ENCODE measurements around the gene SPTSSB. TPM values are rescaled to one million over a fixed set of nuclear protein-coding genes. Genes with fewer than 3 reads are reported as not detected.

Gene SPTSSB, protein sequence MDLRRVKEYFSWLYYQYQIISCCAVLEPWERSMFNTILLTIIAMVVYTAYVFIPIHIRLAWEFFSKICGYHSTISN
- not detected in 2 replicates for total RNA-seq
- polyA plus RNA-seq (2012) = not detected

DNA sequence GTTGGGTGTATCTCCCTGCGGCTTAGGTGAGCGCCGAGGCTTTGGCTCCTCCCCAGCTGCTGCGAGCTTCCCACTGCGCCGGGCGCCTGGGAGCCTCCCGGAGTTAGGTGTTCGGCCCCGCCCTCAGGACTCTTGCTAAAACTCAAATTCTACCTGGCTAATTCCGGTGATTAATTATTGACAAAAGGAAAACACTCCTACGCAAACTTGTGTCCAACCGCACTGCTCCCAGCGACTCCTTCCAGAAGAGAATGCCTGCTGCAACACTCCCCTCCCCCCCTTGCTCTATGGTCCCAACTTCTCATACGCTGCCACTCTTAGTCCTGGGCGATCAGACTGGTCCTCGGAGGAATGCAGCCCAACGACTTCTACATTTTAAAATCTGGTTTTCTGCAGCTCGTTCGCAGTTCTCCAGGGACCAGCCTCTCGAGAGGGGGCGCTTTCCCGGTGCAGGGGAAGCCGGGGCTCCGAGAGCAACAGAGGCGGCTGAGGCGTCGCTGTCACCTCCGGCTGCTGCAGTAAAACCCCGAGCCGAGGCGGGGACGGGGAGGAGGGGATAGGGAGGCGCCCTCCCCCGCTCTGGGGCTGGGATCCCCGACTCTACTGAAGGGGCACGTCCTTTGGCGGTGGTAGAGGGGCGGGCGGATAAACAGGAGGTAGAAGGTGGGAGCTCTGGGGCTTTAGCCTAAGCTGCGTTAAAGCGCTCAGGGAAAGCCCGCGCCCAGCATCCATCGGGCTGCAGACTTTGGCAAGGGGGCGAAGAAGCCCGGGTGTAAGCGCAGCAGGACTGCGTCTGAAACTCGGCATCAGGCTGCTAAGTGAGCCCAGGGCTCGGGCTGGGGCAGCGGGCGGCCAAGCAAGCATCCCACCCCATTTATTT, at the start of gene SPTSSB:
TSS of gene SPTSSB (minus strand) at position 77 of the 880 bp plus-strand sequence. CDS start 25,194 bp downstream, outside the sequence.
- DNase-seq (ENCODE audit: low read depth) = peak; percentile 14

DNA sequence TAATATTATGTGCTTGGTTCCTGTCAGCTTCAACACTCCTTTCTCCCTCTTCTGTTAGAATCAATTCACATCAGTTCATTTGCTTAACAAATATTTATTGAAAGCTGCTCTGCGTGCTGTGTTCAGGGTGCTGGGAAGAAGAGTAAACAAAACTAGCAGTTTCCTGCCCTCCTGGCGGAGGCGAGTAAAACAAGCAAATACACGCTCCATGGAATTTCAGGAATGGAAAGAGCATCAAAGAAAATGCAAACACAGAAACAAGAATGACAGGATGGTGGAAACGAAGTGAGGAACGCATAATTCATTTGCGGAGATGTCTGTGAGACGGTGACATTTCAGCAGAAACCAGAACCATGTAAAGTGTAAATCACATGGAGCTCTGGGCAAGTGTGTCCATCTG, 49.4 kb upstream of the SPTSSB start:
- DNase-seq (ENCODE audit: low read depth) = no peak

DNA sequence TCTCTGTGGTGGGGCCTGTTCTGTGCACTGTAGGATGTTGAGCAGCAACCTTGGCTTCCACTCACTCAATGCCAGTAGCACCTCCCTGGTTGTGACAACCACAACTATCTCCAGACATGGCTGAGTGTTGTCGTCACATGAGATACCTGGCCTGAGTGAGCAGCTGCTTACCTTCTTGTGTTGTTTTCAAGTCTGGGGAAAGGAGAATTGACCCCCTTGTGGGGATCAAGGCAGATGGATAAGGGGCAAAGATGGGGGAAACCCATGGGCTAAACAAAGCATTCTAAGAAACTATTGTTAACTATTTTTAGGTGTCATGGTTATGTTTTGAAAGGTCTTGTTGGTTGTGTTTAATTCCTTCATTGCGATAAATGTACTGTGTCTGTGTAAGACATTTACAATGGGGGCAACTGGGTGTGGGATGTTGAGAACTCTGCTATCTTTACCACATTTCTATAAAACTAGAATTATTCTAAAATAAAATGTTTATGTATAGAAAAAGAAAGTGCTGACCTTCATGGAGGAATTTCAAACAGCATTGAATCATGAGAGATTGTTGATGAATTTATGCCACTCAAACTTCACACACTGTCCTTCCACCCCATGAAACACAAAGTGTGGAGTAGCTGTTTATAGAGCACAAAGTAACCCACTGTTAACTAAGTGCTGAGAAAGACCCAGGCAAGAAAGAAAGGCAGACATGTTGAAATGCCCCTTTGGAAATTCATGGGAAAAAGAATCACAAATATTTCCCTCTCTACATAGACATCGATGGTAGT, 48.4 kb upstream of the SPTSSB start:
- DNase-seq (ENCODE audit: low read depth) = no peak

DNA sequence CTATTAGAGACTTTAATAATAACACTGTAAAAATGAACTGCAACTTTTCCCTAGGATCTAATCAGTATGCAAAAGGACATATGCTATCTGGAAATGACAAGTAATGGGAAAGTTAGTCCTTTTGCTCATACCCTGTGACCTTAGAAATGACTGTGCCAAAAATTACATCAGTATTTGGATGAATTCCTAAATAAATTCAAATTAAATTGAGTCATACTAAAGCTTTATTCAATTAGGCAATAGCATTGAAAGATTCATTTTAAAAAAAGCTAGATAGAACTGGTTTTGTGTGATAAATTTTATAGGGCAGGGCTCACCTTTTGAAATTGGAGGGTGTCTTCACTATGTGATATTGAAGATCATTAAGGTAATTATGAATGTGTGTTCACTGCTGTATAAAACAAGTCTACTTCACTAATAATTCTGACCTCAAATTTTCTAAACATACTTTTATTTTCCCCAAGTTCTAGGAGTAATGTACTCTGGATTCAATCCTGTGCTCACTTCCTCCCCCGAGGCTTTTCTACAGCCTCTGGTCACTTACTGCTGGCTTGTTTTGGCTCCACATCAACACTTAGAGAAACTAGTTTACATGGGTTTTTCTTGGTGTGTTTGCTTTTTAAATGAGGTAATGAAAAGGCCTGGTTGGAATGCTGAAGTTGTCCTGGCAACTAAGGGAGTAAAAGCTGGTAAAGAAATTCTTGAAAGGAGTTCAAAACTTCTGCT, 44.4 kb upstream of the SPTSSB start:
- peak; percentile 31 for DNase-seq (ENCODE audit: low read depth)

DNA sequence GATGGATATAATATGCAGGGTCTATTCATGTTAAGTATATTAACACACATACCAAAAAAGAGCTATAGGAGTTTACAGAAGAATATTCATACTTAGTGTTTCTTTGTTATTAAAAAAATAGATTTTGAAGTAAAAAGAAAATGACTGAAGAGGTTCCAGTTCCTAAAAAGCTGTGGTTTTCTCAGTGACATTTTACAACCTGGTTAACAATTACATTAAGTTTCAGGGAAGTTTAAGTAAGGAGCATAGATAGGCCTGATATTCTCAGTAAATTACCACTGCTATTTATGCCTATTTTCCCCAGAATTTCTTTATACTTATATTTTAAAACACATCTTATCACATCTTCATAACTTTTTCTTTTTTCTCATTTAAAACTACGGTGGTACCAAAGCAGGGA, 43.6 kb upstream of the SPTSSB start:
- no peak for DNase-seq (ENCODE audit: low read depth)

DNA sequence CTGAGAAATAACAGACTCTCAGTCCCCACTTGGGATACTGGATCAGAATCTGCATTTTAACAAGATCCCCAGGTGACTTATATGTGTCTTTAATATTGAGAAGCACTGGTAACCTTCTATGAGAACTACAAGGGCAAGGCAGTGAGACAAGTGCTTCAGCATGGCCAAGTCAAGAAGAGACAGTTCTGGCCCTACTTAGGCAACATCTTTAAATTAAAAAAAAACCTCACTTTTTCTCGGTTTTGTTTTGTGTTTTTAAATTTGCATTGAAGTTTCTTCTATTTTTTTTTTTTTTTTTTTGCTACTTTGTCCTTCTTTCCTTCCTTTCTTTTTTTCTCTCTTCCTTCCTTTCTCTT, 42.5 kb upstream of the SPTSSB start:
- DNase-seq (ENCODE audit: low read depth) = no peak

DNA sequence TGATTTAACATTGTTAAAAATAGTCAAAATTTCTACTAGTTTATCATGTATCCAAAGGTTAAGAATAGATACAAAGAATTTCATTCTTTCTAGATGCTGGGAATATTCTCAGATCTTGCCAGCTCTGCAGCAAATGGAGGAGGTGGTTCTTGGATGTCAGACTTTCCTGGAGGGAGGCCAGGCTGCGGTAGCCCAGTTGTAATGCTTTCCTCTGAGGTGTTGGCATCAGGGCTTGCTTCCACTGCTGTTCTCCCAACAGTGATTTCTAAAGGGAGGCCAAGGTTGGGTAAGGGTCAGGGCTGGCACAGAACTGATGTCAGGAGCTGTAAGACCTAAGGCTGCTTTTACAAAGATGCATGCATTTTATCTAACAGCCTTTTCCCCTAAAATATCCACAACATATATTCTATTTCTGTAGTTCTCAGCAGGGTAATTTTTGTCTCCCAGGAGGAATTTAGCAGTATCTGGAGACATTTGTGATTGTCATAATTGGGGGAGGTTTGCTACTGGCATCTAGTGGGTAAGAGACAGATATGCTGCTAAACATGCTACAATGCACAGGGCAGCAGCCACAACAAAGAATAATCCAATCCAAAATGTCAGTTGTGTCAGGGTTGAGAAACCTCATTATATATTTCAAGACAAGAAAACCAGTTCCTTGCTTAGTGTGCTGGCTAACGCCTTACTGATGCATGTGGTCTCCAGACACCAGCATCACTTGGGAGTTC, 42.0 kb upstream of the SPTSSB start:
- DNase-seq (ENCODE audit: low read depth) = peak; percentile 55

DNA sequence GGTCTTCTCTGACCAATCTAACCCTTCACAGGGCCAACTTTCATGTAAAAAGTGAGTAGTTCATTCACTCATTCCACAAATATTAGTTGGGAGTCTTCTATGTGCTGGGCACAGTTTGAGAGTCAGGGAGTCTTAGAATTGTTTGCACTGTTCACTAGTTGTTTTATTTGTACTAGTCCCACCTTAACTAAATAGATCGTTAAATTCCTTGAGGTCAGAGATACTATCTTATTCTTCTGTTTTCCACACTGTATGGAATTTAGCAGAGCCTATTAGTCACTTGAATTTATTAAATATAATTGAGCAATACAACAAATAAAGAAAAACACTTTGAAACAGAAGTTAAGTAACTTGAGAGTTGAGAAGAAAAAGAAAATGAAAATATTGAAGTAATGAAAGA, 40.8 kb upstream of the SPTSSB start:
- DNase-seq (ENCODE audit: low read depth) = no peak

DNA sequence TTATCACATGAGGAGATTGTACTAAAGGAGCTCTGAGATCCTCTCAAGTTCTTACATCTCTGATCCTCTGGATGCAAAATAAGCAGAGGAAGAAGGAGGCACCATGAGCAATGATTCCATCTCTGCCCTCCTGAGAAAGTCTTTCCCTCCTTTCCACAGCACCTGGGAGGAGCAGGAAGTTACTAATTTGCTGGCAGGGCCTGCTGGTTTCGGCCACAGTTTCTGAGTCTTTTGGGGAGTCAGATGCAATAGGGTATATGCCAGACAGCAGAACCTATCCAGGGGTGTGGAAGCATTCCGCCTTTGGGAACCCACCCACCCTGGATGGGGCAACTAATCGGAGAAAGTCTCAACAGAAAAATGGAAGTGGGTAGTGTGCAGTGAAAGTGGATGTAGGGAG, 38.5 kb upstream of the SPTSSB start:
- no peak for DNase-seq (ENCODE audit: low read depth)

DNA sequence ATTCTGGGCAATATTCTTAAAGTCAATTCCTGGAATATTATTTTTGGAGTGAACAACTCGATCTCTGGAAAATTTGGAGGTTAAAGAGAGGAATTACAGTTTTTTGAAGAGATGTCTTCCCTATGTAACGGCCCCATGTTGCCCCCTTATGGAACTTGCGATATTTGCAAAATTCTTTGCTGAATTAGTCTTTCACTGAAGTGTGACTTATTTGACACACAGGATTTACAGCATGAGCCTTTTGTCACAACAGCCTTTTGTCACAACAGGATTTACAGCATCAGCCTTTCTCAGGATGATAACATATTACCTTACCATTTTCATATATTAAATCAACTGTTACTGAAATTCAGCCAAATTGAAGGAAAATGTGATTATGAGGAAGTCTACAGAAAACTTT, 37.8 kb upstream of the SPTSSB start:
- peak; percentile 55 for DNase-seq (ENCODE audit: low read depth)

DNA sequence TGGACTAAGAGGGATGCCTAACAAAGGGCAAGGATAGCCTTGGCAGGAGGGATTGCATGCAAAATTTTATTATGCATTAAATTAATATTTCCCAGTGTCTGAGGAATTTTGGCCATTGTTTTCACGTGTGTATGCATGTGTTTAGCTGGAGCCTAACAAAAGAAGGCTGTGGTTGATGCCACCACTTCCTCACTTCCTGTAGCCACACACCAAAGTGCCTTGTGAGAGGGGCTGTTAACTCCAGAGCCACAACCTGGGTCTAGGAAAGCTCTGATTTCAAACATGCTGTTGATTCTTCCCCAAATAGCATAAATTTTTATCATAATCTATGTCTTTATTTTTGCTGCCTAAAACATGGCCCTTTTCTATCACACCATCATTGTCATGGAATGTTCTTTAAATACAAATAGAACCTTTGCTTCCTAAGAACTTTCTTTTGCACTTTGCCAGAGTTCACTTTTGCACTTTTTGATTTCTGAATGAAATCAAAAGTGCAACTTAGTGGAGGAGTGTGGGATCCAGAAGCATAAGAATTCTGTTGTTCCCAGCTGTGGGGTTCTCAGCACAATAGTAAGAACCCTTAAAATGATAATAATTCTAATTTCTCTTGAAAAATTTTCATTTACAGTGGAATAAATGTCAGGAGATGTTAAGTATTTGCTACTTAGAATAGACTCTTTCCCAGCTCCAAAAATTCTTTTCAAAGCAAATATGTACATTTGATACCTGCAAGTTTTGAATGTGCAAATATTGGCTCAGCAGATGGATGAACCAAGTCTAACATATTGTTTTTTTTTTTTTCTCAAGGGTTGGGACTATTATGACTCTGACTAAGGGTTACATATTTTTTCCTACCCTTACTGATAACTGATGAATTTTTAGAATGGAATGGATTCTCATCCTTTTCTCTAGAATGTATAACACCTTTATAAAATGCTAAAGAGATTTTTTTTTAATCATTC, 35.6 kb upstream of the SPTSSB start:
- DNase-seq (ENCODE audit: low read depth) = no peak

DNA sequence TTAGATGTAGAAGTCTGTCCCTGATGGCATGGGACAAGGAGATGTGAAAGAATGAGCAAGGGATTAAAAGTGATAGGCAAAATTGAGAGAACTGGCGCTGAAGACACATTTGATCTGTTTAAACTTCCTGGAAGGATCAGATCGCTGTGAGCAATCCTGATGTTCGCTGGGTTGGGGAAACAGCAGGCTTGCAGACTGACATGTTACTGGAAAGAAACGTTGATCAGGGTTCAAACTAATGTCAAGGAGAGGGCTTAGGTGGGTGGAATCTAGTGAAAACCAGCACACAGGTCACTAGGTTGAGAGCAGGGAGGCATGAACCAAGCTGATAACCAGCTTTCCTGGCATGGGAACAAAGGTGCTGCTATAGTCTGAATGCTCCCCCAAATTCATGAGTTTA, 34.5 kb upstream of the SPTSSB start:
- DNase-seq (ENCODE audit: low read depth) = no peak

DNA sequence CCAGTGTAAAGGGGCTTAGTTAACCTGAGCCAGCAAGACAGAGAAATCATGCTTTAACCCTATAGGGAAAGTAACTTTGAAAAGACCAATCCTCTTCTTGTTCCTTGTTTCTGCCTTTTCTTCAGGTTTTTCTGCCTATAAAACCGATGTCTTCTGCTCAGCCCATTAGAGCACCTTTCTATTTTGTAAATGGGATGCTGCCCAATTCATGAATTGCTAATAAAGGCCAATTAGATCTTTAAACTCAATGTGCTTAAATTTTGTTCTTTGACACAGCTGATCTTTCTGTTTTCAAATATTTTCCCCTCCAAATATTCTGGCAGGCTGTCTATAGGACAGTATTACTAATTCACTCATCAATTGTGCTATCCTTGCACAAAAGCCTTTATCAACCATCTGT, 33.8 kb upstream of the SPTSSB start:
- no peak for DNase-seq (ENCODE audit: low read depth)

DNA sequence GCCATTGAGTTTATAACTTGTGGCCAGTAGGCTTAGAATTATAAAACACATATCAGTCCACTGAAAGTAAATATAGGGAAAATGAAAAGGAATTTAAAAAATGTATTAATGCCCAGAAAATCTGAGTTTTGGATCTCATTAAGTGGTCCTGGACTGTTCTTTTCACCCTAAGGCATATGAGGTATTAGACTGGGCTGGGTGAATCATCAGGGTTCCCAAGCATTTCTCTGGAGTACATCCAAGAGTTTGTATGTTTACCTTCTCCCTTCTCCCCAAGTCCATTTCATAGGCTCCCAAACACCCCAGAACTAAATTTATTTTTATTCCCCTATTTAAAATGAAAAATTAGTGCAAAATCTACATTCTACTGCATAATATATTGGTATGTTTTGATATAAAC, 31.9 kb upstream of the SPTSSB start:
- DNase-seq (ENCODE audit: low read depth) = no peak

DNA sequence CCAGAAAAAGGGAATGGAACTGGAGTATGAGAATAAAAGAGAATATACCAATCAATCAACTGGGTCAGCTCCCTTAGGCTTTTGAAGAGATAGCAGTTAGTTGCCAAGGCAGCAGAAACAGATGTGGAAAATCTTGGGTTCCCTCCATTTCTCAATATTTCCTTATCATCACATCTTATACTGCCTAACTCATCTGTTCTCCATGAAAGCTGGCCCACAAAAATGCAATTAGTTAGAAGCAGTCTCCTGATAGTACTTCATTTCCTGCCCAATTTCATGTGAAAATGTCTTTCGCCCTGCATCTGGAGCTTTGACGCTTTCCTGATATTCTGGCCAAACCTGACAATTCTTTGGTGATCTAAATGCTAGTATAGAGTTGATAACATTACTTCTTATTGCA, 30.1 kb upstream of the SPTSSB start:
- DNase-seq (ENCODE audit: low read depth) = no peak

DNA sequence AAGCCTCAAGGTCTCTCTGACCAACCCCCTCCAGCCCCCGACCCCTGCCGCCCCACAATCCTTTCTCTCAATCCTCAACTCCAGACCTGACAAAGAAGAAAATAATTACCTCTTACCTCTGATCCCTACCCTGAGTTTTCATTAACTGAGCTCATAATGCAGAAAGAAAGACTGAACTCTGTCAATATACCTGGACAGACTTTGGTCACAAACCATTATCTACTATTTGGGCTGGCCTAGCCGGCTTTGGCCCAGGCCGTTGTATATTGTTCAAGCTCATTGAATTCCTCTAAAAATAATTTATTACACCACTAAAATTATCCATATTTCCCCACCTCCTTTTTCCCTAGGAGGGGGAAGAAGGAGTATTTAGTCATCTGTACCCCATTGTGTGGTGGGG, 29.3 kb upstream of the SPTSSB start:
- DNase-seq (ENCODE audit: low read depth) = no peak

DNA sequence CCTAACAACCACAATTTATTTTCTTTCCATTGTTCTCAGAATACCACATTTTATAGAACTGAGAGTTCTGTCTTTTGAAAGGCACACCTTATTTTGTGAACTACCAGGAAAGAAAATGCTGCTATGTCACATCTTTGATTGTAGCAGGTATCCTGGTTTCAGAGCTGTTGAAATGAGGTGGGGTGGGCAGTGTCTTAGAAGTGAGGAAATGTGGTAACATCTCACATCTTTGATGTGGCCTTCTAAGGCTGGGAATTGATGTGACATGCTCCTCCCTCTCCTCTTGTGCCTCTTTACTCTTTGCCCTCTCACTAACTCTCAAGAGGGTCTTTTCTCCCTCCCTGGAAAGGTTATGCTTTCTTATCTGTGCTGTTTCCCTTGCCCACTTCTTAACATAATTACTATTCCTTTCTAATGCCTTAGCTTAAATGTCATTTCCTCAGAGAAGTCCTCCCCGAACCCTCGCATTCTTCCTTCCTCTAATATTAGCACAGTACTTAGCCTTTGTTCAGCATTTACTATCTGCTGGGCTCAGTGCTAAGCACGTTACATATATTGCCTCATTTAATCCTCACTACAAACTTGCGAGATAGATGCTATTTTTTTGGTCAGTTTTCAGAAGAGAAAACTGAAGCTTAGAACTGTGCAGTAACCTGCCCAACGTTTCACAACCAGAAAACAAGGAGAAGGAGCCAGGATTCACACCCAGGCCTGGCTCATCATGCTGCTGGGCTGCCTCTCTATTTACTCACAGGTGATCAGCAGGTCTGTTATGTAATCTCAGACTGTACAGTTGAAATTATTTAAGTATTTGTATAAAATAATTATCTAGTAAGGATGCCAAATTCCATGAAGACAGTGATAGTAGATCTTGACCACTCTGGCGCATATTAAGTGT, 24.0 kb upstream of the SPTSSB start:
- no peak for DNase-seq (ENCODE audit: low read depth)

DNA sequence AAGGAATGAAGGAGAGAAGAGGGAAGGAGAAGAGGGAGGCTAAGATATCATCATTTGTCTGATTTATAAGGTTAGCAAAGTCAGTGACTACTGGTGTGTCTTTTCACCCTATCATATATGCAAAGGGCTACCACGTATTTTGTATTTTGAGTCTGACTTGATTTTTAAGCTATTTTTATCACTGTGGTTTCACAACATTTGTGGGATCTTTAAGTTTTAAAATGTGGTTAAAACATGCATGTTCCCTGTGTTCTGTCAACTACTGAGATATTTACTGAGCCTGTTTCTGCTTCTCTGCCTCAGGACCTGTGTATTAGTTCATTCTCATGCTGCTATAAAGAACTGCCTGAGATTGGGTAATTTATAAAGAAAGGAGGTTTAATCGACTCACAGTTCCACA, 22.5 kb upstream of the SPTSSB start:
- DNase-seq (ENCODE audit: low read depth) = no peak

DNA sequence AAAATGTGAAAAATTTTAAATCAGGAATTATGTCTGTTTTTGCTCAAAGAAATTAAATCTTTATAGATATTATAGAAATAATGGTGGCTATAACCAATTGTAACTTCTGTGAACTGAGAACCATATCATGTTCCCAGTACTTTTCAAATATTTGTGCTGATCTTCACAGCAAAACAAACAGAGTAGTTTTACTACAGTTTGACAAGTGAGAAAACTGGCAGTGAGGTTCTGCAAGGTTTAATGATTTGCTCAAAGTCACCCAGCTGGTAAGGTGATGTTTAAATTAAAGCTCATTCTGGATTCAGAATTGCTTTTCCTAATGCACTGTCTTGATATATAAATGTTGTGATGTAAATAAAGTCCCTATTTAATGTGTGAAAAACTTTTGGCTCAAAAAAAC, 22.0 kb upstream of the SPTSSB start:
- no peak for DNase-seq (ENCODE audit: low read depth)

All from myocyte (in vitro differentiated cells).